GM18505 (cell line): ENCODE results near the gene ARFGEF2.

Experiments
- ATAC-seq: cut with Tn5 transposase; IDR thresholded peaks from one replicate; pipeline ENCODE4 v1.9.1; 2021; ENCODE audit not compliant: unreplicated experiment
- POLR2A ChIP-seq: IDR thresholded peaks from 4 replicates; pipeline ENCODE4 v1.6.1; 2011; ENCODE audit warnings: borderline replicate concordance; ENCODE audit not compliant: insufficient read depth, insufficient read length; ENCODE audit errors: extremely low read depth

Gene ARFGEF2

GRCh38 chr20:48909910-48910309 lies 11.6 kb upstream of the ARFGEF2 start:
- ATAC-seq: no peak
- TF ChIP-seq POLR2A: no peak

- no peak for TF ChIP-seq POLR2A
- ATAC-seq: no peak
Measured at GRCh38 chr20:48910347-48910781, 11.1 kb upstream of the ARFGEF2 start.

- peak; percentile 75 for ATAC-seq
Measured at GRCh38 chr20:48912065-48912464, 9.4 kb upstream of the ARFGEF2 start.

GRCh38 chr20:48916699-48917098 lies 4.8 kb upstream of the ARFGEF2 start:
- TF ChIP-seq POLR2A: no peak

More at GRCh38 chr20:48912065-48912464, 9.4 kb upstream of the ARFGEF2 start:
- no peak for TF ChIP-seq POLR2A

GRCh38 chr20:48919336-48919881 lies 2.1 kb upstream of the ARFGEF2 start:
- no peak for ATAC-seq
- TF ChIP-seq POLR2A: no peak

More at GRCh38 chr20:48916699-48917098, 4.8 kb upstream of the ARFGEF2 start:
- no peak for ATAC-seq

GRCh38 chr20:48919882-48920526 lies 1.5 kb upstream of the ARFGEF2 start:
- no peak for TF ChIP-seq POLR2A
- no peak for ATAC-seq

- no peak for ATAC-seq
- no peak for TF ChIP-seq POLR2A
Measured at GRCh38 chr20:48920527-48921167, 864 bp upstream of the ARFGEF2 start.

GRCh38 chr20:48921883-48922820 lies 641 bp downstream of the ARFGEF2 start:
- TF ChIP-seq POLR2A: no peak
- ATAC-seq: peak; percentile 48

- ATAC-seq: no peak
- TF ChIP-seq POLR2A: no peak
Measured at GRCh38 chr20:48923149-48923718, 1.7 kb downstream of the ARFGEF2 start.

GRCh38 chr20:48924756-48925109 lies 3.2 kb downstream of the ARFGEF2 start:
- ATAC-seq: no peak
- no peak for TF ChIP-seq POLR2A

GRCh38 chr20:48926267-48926666 lies 4.8 kb downstream of the ARFGEF2 start:
- ATAC-seq: no peak
- TF ChIP-seq POLR2A: no peak

GRCh38 chr20:48926821-48927220 lies 5.3 kb downstream of the ARFGEF2 start:
- no peak for ATAC-seq
- TF ChIP-seq POLR2A: no peak
